ENCODE results near the gene SNX7.
A peak's percentile ranks its signal among the peaks of the same experiment; 100 is the strongest.

The SNX7 gene, protein sequence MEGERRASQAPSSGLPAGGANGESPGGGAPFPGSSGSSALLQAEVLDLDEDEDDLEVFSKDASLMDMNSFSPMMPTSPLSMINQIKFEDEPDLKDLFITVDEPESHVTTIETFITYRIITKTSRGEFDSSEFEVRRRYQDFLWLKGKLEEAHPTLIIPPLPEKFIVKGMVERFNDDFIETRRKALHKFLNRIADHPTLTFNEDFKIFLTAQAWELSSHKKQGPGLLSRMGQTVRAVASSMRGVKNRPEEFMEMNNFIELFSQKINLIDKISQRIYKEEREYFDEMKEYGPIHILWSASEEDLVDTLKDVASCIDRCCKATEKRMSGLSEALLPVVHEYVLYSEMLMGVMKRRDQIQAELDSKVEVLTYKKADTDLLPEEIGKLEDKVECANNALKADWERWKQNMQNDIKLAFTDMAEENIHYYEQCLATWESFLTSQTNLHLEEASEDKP

DNA sequence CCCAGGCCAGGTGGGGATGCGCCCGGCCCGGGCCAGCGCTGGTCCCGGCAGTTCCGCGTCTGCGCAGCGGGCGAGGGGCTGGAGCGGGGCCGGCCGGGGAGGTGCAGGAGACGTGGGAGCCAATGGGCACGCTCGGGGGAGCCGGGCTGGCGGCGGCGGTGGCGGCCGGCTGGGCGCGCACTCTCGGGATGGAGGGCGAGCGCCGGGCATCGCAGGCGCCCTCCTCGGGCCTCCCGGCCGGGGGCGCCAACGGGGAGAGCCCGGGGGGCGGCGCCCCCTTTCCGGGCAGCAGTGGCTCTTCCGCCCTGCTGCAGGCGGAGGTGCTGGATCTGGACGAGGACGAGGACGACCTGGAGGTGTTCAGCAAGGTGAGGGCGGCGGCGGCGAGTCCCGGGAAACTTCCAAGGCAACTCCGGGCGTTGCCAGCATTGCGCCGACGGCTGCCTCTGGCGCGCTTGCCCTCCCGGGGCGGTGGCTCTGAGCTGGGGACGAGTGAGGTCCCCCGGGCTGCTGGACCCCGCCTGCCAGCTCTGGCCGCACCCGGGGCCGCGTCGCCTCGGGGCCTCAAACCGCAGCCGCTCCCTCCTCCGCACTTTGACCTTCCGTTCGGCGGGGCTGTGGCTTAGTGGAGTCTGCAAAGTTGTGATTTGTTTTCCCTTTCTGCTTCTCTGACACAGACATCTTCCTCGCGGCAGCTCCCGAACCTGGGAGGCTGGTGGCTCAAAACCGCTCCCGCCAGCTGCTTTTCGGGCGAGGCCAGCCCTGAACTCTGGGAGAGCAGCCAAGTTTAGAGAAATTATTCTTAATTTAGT lies at the start of gene SNX7:
Gene SNX7 (plus strand): TSS at position 178 of the 812 bp plus-strand sequence. CDS start 11 bp downstream, at position 189.
- DNase-seq, result peak; percentile 7

DNA sequence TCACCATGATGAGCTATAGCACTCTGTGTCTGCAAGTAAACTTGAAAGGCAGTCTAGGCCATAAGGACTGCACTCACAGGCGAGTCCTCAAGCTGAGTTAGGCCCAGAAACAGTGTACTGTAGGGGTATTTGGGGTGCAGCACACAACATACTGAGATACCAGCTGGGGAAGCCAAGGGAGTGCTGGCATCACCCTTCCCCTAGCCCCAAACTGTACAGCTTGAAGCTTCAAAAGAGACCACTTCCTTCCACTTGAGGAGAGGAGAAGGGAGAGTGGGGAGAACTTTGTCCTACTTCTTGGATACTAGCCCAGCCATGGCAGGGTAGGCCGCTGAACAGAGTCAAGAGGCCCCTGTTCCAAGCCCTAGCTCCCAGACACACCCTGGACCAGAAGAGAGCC lies 24.2 kb upstream of the SNX7 start:
- no peak for DNase-seq

DNA sequence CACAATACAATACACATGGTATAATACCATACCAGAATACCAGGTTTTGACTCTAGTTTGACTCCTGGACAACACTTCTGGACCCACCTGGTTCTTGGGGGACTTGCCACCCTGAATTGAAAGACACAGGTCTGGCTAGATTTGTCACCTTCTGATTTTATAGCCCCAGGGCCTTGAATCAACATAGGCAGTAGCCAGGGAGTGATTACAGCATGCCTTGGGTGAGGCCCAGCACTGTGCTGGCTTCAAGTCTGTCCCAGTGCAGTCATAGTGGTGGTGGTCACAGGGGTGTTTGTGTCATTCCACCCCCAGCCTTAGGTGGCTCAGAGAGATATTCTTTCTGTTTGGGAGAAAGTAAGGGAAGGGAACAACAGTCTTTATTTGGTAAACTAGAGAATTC lies 23.3 kb upstream of the SNX7 start:
- no peak for DNase-seq

DNA sequence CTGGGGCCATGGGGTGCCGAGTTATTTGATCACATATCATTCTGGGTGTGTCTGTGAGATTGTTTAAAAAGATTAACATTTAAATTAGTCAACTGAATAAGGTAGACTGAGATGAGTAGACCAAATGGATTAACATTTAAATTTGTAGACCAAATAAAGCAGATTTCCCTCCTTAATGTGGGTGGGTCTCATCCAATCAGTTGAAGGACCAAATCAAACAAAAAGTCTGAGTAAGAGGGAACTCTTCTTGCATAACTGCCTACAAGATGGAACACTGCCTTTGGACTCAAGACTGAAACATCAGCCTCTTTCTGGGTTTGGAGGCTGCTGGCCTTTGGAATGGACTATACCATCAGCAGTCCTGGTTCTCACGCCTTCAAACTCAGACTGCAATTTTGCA lies 17.0 kb upstream of the SNX7 start:
- no peak for DNase-seq

DNA sequence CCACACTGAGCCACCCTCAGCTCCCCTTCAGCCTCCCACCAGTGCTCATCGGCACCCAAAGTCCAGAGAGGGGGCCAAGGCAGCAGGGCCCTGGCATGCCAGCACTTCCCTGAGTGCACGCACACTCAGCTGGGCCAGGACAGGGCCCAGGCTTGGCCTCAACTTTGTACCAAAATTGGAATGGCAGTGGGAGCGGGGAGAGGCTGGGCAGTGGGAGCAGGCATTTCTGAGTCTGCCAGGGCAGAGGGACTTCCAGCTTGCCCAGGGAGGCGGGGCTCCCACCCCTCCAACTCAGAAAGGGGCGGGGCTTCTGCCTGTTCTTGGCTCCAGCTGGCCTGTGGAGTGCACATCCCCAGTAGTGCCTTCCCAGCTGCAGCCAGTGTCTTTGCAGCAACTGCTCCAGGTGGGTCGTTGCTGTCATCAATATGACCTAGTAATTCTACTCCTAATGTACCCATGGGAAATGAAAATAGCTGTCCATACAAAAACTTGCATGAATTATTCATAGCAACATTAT lies 10.3 kb upstream of the SNX7 start:
- DNase-seq, result no peak

DNA sequence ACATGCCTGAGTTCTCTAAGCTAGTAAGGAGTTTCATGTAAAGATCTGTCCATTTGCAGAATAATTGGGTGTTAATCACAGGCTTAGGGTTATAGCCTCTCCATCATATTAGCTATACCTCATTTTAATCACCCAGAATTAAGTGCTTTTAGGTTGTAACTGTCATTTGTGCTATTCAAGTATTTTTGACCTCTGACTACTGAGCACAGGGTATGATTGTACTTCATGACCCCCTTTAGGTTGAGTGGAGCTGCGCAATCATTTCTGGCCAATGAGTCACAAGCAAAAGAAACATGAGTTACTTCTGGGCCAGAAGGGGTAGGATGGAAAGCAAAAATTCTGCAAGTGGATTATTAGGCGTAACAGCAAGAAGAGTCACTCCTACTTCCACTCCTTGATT lies 8.4 kb upstream of the SNX7 start:
- DNase-seq, result no peak

DNA sequence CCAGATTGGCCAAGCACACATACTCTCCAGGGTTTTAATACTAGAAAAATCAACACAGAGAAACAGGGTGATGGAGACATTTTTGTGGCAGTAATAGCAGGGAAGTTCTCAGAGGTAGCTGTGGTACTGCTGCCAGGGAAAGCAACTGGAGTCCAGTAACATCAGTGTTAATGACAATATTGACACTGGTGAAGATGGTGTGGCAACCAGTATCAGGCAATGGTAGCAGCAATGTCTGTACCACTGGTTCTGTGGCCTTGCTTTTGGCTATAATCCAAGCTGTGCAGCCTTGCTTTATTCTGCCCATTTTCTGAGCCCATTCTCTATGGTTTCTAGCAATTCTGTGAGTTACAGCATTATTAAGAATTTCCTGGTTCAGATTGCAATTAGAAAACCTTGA lies 1.6 kb upstream of the SNX7 start:
- DNase-seq, result no peak

DNA sequence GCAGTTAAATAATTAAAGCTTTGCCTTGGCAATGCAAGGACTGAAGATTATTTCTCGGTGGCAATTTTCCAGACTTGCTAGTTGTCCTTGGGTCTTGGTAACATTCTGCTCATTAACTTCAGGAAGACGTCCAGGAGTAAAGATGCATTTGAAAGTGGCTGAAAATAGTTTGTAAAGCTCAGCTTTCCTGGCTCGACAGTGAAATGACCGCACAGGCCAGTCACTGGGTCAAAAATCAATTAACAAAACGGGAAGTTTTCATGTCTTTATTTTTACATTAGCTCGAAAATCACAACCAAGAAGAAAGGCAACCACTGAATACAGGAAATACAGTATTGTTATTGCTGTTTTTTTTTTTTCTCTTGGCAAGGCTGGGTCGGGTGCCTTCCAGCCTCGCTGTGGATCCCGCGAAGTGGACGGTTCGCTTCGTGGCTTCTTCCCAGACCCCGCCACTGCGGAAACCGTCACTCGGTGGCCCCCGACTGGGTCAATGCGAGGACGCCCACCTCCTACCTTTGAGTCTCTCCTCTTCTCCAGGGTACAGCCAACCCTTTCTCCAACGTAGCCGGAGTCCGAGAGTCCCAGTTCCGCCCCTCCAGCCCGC lies 479 bp upstream of the SNX7 start:
- DNase-seq, result no peak

DNA sequence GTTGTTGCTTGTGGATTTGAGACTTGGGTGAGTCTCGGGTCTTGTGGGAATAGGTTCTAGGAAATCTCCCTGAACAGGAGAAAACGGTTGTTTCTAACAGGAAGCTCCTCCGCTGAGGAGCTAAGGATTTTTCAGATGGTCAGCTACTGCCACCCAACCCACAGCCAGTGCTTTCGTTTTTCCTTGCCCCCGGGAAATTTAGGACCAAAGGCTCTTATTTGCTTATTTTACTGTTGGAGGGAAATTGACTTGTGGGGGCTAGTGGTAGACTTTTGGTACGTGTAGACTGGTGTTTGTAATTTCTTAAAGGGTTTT lies 792 bp downstream of the SNX7 start:
- DNase-seq, result no peak

DNA sequence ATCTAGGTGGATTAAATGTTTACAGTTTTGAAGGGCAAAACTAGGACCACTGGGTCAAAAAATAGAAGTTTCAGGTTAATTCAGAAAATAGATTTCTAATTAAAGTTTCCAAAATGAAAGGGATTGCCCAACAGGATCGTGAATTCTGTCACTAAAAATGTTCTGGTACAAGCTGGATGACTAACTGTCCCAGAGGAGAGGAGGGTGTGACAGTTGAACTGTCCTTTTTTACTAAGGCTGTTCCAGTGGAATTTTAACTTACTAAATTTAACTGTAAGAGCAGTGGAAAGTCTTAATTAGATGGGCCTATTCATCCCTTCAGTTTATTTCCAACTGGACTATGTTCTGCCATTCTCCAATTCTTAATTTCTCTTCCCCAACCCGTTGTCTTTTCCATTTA lies 7.2 kb downstream of the SNX7 start:
- DNase-seq, result no peak

DNA sequence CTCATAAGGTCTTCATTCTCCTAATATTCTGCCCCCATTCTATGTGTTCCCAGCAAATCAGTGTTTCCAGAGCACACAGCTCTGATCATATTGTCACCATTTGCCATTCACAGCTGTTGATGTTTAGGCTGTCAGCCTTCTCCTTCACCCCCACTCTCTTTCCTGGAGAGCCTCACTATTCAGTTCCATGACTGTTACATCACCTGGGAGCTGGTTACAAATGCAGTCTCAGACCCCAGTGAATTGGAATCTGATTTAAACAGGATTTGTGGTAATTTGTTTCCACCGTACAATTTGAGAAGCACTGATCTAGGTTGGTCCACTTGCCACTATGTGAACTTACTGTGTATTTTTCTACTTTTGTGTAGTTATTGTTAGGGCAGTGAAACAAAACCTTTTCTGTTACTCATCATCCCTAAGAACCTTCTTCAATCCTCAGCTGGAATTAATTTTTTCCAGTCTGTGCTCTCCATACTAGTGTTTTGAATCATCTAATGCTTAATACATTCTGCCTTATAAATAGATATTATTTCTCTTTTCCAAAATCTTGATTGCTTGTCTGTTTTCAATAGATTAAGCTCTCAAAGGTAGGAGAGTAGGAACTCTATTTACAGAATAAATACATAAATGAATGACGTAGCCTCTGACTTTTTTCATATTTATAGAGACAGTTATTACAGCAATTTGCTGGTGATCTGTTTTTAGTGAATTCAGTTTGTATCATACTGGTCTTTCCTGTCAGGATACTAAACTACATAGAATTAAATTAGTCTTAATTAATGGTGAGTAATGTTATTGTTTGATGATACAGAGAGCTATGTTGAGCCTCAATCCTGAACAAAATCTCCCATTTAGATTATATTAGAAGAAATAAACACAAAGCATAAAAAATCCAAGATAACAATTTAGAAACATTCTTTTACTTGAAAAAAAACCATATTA lies 8.1 kb downstream of the SNX7 start:
- no peak for DNase-seq

DNA sequence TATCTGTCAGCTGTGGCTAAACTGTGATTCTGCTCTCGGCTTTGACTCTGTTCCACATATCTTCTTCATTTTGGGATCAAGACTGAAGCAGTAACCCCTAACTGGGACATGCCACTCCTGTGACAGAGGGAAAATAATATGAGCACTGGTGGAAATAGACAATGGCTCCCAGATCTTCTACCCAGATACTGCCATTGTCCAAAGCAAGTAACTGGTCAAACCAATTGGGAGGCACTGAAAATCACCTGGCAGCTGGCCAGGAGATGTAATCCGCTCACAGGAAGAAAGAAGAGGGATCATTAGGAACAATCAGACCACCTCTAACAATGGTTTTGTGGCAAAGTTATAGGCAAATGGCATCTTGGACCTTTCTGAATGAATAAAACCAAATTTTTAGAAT lies 10.7 kb downstream of the SNX7 start:
- no peak for DNase-seq

DNA sequence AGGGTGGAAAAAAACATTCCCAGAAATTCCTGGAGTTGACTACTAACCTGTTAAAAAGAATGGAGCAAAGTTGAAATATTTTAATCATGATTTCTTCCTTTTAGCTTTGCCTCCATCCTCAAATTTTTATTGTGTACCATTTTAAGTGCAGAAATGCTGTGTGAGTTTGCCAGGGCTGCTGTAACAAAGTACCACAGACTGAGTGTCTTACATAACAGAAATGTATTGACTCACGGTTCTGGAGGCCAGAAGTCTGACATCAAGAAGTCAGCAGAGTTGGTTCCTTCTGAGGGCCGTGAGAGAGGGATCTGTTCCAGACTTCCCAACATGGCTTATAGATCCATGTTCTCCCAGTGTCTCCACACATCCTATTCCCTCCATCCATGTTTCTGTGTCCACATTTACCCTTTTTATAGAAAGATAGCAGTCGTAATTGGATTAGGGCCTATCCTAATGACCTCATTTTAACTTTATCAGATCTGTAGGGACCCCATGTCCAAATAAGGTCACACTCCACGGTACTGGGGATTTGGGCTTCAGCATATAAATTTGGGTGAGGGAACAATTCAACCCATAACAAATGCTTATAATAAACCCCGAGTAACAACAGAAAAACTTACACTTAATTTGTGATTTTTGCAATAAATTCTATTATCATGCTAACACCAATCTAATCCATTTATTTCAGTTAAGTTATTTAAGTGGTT lies 12.7 kb downstream of the SNX7 start:
- no peak for DNase-seq

DNA sequence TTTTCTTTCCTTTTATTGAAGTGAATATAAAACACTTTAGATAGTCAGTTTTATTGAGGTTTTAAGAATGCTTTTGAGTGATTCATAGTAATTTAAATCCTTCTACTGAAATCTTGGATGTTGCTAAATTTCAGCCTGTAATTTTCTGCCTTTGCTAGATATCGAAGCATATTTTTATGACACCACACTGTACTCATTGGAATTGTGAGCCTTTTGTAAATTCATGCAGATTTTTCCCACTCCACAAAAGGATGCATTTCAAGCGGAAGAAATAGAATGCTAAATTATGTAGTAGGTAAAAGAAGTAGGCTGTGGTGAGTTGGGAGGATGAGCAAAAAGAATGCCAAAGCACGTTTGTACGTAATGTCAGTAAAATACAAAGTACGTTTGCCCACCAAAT lies 13.8 kb downstream of the SNX7 start:
- no peak for DNase-seq

DNA sequence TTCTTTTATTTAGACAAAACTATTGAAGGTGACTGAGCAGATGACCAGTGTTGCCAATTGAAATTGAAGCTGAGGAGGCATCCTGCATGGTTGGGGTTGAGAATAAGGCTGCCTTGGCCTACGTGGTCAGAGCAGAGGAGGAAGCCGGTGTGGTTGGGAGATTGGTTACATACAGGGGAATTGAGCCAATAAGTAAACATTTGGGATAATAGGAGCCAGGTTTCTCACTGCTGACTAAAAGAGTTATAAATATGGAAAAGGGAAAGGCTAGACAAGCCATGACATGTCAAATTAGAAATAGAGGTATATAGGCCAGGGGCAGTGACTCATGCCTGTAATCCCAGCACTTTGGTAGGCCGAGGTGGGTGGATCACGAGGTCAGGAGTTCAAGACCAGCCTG lies 15.8 kb downstream of the SNX7 start:
- no peak for DNase-seq

DNA sequence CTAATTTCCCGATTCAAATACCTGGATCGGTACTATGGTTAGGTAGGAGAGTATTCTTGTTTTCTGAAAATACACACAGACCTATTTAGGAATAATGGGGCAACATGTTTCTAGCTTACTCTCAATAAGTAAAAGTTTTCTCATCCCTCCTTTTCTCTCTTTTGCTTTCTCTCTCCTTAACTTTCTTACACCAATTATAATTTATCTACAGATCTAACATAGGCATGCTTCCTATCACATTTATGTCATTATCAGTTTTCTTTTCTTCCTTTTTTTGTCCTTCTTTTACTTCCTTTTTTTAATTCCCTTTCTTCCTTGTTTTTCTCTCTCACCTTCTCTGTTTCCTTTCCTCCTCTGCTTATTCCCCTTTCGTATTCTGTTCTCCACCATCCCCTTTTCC lies 20.3 kb downstream of the SNX7 start:
- DNase-seq, result no peak

DNA sequence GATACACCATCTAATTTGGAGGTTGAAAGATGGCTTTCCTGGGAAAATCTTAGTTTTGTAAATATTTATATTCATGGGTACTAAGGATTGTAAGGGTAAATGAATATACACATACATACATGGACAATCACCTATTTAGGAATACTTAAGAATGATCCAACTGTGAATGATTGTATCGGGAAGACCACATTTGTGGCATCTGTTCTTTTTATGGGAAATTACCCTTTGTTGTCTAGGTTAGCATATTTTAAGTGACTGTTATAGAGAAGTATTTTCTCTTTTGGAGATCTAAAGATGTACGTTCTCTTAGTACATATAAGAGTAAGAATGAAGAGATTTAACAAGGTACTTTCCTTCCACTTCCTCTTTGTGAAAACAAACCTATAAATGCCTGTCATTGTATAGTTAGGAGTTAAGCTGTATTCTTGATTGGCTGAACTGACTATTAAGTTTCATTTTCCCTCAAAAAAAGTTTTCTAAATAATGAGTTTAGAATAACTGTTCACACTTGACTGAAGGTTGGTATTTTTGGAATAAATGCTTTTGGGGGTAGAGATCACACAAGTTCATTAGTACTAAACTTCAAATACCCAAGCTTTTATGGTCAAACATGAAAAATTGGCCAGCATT lies 26.7 kb downstream of the SNX7 start:
- DNase-seq, result no peak

DNA sequence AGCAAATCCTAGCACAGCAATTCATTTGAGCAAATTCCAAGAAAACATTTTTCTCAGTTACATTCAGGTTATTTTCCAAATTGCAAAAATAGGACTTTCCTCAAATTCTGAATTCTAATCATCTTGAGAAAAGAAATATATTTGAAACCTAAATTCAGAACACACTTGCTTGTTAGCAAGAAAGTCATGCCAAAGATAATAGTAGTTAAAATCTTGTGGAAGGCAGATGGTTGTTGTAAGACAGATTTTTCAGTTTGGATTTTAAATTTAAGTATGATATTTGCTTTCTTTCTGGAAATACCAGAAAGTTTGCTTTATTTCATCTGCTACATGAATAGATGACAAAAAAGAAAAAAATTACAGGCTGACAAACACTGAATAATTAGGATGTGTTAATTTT lies 29.1 kb downstream of the SNX7 start:
- no peak for DNase-seq

DNA sequence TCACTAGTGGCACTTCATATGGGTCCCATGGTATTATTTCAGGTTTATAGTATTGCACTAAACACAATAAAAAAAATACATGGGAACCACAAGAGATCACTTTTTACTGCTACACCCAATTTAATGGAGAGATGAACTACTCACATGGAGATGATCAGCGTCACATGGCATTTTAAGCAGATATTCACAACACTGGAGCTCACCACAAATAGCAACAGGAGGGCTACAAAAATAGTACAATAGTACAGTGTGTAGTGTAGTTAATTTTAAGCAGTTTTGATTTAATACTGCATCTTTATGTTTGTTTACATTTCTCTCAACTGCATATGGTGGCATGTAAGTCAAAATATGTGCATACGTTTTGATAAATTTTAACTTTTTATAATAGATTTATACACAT lies 31.0 kb downstream of the SNX7 start:
- no peak for DNase-seq

DNA sequence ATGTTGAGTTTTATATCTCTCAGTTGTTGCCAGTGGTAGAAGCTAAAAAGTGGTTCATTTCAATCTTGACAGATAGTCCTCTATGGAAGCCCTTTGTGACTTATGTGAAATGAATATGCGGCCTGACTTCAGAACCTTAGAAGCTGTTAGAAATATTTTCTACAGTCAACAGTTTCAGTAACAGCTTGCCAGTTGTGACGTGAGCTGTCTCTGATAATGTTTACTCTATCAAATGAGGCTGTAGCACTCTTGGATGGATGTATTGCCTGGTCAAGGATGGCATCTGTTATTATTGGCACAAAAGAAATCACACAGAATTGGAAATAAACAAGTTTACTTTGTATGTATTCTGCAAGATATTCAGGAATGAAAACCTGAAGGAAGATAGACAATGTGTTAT lies 31.9 kb downstream of the SNX7 start:
- no peak for DNase-seq

DNA sequence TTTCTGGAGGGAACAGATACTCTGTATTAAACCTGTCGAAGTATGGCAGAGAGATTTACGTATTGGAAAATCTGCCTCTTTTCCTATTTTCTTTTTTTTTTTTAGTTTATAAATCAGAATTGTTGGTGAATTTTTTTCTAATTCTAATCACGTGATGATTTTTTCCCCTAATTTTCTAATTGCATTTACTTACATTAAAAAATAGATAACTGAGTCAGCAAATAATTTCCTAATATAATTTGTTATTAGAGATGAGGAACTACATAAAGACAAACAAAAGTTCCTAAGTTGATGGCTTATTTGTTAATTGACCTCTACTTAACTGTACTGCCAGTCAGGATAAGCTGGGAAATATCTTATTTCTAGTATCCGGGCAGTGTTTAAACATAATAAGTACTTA lies 34.6 kb downstream of the SNX7 start:
- no peak for DNase-seq

DNA sequence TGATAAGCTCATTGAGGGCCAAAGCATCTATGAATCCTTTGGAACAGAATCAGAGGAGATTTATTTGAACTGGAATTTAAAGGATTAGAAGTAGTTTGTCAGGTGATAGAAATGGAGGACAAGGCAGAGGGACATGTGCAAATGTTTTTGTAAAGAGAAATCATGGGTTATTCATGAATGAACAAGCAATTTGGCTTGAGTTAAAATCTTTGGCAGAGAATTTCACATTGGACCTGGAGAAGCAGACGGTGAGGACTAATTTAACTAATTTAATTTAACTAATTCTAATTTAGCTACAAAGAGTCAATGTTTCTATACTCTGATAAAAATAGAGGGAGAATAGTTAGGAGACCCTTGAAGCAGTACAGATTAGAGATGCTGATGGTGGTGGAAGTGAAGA lies 36.3 kb downstream of the SNX7 start:
- no peak for DNase-seq
